Aorta (tissue), 5 donors: ENCODE results near the gene TCIRG1. TPM values are rescaled to one million over a fixed set of nuclear protein-coding genes. Genes with fewer than 3 reads are reported as not detected.

Source experiments
- ATAC-seq: fragments of 200-7000 bp; cut with Tn5 transposase; one replicate; pipeline ENCODE4 v1.9.1; 2022; ENCODE audit warnings: moderate library complexity; ENCODE audit not compliant: low FRiP score
- DNase-seq, 2 donors: peaks; one replicate each; pipeline ENCODE4 v3.0.0-alpha.2; 2020
- H3K27ac ChIP-seq, 2 donors: one replicate each; pipeline ENCODE4 v1.5.1; 2013; ENCODE audit warnings: low read length in 2 of 2, mild to moderate bottlenecking in 2 of 2, moderate library complexity in 2 of 2, control low read depth in 1 of 2, inconsistent platforms in 1 of 2, low read depth in 1 of 2
- H3K27me3 ChIP-seq, 2 donors: one replicate each; pipeline ENCODE4 v1.6.1; 2013; ENCODE audit warnings: control low read depth in 1 of 2, low read length in 1 of 2, mild to moderate bottlenecking in 1 of 2, moderate library complexity in 1 of 2; ENCODE audit not compliant: insufficient read depth in 2 of 2, control insufficient read depth in 1 of 2
- H3K36me3 ChIP-seq, 2 donors: one replicate each; pipeline ENCODE4 v1.6.1; 2013; ENCODE audit warnings: control low read depth in 1 of 2, low read length in 1 of 2, mild to moderate bottlenecking in 1 of 2; ENCODE audit not compliant: insufficient read depth in 2 of 2, control insufficient read depth in 1 of 2
- H3K4me1 ChIP-seq, 2 donors: one replicate each; pipeline ENCODE4 v1.6.1; 2013; ENCODE audit warnings: low read length in 2 of 2, control low read depth in 1 of 2, mild to moderate bottlenecking in 1 of 2, moderate library complexity in 1 of 2; ENCODE audit not compliant: insufficient read depth in 2 of 2, control insufficient read depth in 1 of 2
- H3K4me3 ChIP-seq, 2 donors: one replicate each; pipeline ENCODE4 v1.5.1; 2013; ENCODE audit warnings: low read length in 2 of 2, control low read depth in 1 of 2, mild to moderate bottlenecking in 1 of 2
- H3K9me3 ChIP-seq: one replicate; pipeline ENCODE4 v1.6.1; 2013; ENCODE audit warnings: mild to moderate bottlenecking, low read length; ENCODE audit not compliant: control insufficient read depth
- WGBS, 2 donors: extraction: QIAGEN DNeasy Blood & Tissue Kit; methylation state at CpG; one replicate each; pipeline ENCODE4 v1.1.7; 2013; 5-methylcytosine and 5-hydroxymethylcytosine counted together
- intact Hi-C, 2 donors: fragments of 100-400 bp; cut with DNase I; formaldehyde crosslinking; loops; one replicate each; pipeline versions ENCODE4 v1.14.2 to v1.15.0; 2022
- polyA plus RNA-seq, 2 donors: library from polyadenylated mRNA; stranded (reverse); fragments of 200-250 nt; gene quantifications; one replicate each; pipeline ENCODE4 v1.2.3, GENCODE V29; 2013
- total RNA-seq, 2 donors: library from RNA; stranded (reverse); fragmentation: NEBNext Ultra II Directional; extraction: Animal tissue kit (Norgen Biotek cat#: 25700); gene quantifications; one replicate each; pipeline ENCODE4 v1.2.1, GENCODE V29; 2021
- donor health status: healthy with polysubstance abuse.
- donor health status: Bipolar disorder and iron deficiency.
- donor health status: DM: no; HTN: no; CAD: no.
- donor health status: DM: no; HTN: no; CAD: no.
- donor health status: DM: yes; HTN: yes; CAD: no.

TCIRG1 gene
- total and polyA plus RNA-seq, 4 donors: 47.5 to 485 (median 149) TPM

- no peaks in the 10 kb centered on the region for H3K27me3 ChIP-seq
- H3K9me3 ChIP-seq: no peaks in the 10 kb centered on the region
- H3K36me3 ChIP-seq: peaks cover 0 to 4% of the 10 kb centered on the region in 2 donors
- no peak for DNase-seq
- no peak overlapping the region for H3K4me3 ChIP-seq
- intact Hi-C loops: no loop called here
- WGBS, 2 donors: 87 to 88% methylated on average over 14 of the region's 14 CpGs
- no peak overlapping the region for H3K27ac ChIP-seq
- no peak for ATAC-seq
- H3K4me1 ChIP-seq: no peaks in the 10 kb centered on the region
These were observed 12.6 kb downstream of the TCIRG1 start for GRCh38 chr11:68051191-68052136.

- H3K36me3 ChIP-seq: peaks cover 0 to 4% of the 10 kb centered on the region in 2 donors
- H3K9me3 ChIP-seq: no peaks in the 10 kb centered on the region
- WGBS, 2 donors: 87 to 90% methylated on average over 15 of the region's 15 CpGs
- H3K27me3 ChIP-seq: no peaks in the 10 kb centered on the region
- no peak for ATAC-seq
- intact Hi-C loops: no loop called here
- DNase-seq: no peak
- H3K27ac ChIP-seq: no peak overlapping the region
- no peaks in the 10 kb centered on the region for H3K4me1 ChIP-seq
- no peak overlapping the region for H3K4me3 ChIP-seq
These were observed 13.5 kb downstream of the TCIRG1 start for GRCh38 chr11:68052137-68052873.

- Histone ChIP-seq H3K36me3 (peaks cover 0 to 4% of the 10 kb centered on the region in 2 donors), H3K4me1 (no peaks in the 10 kb centered on the region), H3K9me3 (no peaks in the 10 kb centered on the region), H3K4me3 (no peak overlapping the region), H3K27ac (no peak overlapping the region), H3K27me3 (no peaks in the 10 kb centered on the region)
- intact Hi-C loops: no loop called here
- ATAC-seq (peak; percentile 22), DNase-seq (no peak)
- WGBS, 2 donors: 61 to 71% methylated on average over 9 of the region's 9 CpGs
These were observed 14.3 kb downstream of the TCIRG1 start for GRCh38 chr11:68053117-68053516.

GRCh38 chr11:68053981-68054812, 15.4 kb downstream of the TCIRG1 start:
- 84 to 87% methylated on average over 11 of the region's 11 CpGs for WGBS, 2 donors
- no peak overlapping the region for H3K4me3 ChIP-seq
- no peaks in the 10 kb centered on the region for H3K27me3 ChIP-seq
- no peaks in the 10 kb centered on the region for H3K4me1 ChIP-seq
- DNase-seq: no peak
- no peak for ATAC-seq
- H3K9me3 ChIP-seq: no peaks in the 10 kb centered on the region
- intact Hi-C loops: no loop called here
- H3K27ac ChIP-seq: no peak overlapping the region
- peaks cover 0 to 4% of the 10 kb centered on the region in 2 donors for H3K36me3 ChIP-seq

- intact Hi-C loops: no loop called here
- H3K36me3 ChIP-seq: peaks cover 0 to 4% of the 10 kb centered on the region in 2 donors
- no peak overlapping the region for H3K4me3 ChIP-seq
- H3K27me3 ChIP-seq: no peaks in the 10 kb centered on the region
- H3K4me1 ChIP-seq: no peaks in the 10 kb centered on the region
- ATAC-seq (no peak), DNase-seq (no peak)
- no peak overlapping the region for H3K27ac ChIP-seq
- 90 to 91% methylated on average over 12 of the region's 12 CpGs for WGBS, 2 donors
- no peaks in the 10 kb centered on the region for H3K9me3 ChIP-seq
These were observed 17.8 kb downstream of the TCIRG1 start for GRCh38 chr11:68056317-68057285.

- DNase-seq: no peak
- H3K4me1 ChIP-seq: no peaks in the 10 kb centered on the region
- intact Hi-C loops: no loop called here
- 97 to 99% methylated on average over 4 of the region's 4 CpGs for WGBS, 2 donors
- no peak overlapping the region for H3K27ac ChIP-seq
- no peaks in the 10 kb centered on the region for H3K27me3 ChIP-seq
- ATAC-seq: no peak
- H3K36me3 ChIP-seq: peaks cover 0 to 4% of the 10 kb centered on the region in 2 donors
- H3K9me3 ChIP-seq: no peaks in the 10 kb centered on the region
- no peak overlapping the region for H3K4me3 ChIP-seq
These were observed 19.0 kb downstream of the TCIRG1 start for GRCh38 chr11:68057807-68058206.

- H3K27me3 ChIP-seq: no peaks in the 10 kb centered on the region
- peaks cover 0 to 2% of the 10 kb centered on the region in 2 donors for H3K36me3 ChIP-seq
- H3K9me3 ChIP-seq: no peaks in the 10 kb centered on the region
- H3K4me1 ChIP-seq: no peaks in the 10 kb centered on the region
- ATAC-seq (no peak), DNase-seq (no peak)
- intact Hi-C loops: no loop called here
- no peak overlapping the region for H3K27ac ChIP-seq
- WGBS, 2 donors: 95 to 96% methylated on average over 7 of the region's 7 CpGs
- H3K4me3 ChIP-seq: no peak overlapping the region
These were observed 22.7 kb downstream of the TCIRG1 start for GRCh38 chr11:68061508-68061907.
